ENCODE data around the gene CENPH. TPM values are rescaled to one million over a fixed set of nuclear protein-coding genes. Genes with fewer than 3 reads are reported as not detected.
A peak's percentile ranks its signal among the peaks of the same experiment; 100 is the strongest.

The CENPH gene
- total and polyA plus RNA-seq, 2 experiments from 2014 or later: 11.0 to 14.7 TPM

GRCh38 chr5:69206528-69207190, 17.3 kb downstream of the CENPH start:
- H3K4me1 ChIP-seq (ENCODE audit: insufficient read depth): peaks cover 19% of the 10 kb centered on the region
- in situ Hi-C loops (cut with MboI): no loop called here
- no peak overlapping the region for H3K4me3 ChIP-seq
- no peak overlapping the region for H3K9ac ChIP-seq
- H3K9me3 ChIP-seq (ENCODE audit: low read depth): no peaks in the 10 kb centered on the region
- H4K20me1 ChIP-seq (ENCODE audit: insufficient read depth): no peaks in the 10 kb centered on the region
- no peak overlapping the region for H3K27ac ChIP-seq
- TF ChIP-seq EZH2 (IDR thresholded peaks at IDR 0.05; ENCODE audit: insufficient read depth, poor library complexity, severe bottlenecking): no peak
- no peak for TF ChIP-seq EZH2phosphoT487 (IDR thresholded peaks at IDR 0.05; ENCODE audit: insufficient read depth, low read depth)
- H3F3A ChIP-seq (ENCODE audit: insufficient read depth): 0 out of 2 replicates have a peak, but pooled peaks cover 5% of the 10 kb centered on the region
- WGBS, 2 experiments (ENCODE audit: low coverage in 1 of 2, low lambda C conversion rate in 2 of 2, missing lambda C conversion rate in 2 of 2): 96 to 97% methylated on average over 5 of the region's 5 CpGs
- no peak overlapping the region for H2AFZ ChIP-seq
- no peaks in the 10 kb centered on the region for H3K36me3 ChIP-seq (ENCODE audit: low read depth)
- no peaks in the 10 kb centered on the region for H3K79me2 ChIP-seq (ENCODE audit: insufficient read depth)
- no peaks in the 10 kb centered on the region for H3K27me3 ChIP-seq (replicated peaks; ENCODE audit: insufficient read depth)
- no peaks in the 10 kb centered on the region for H3K9me2 ChIP-seq (ENCODE audit: insufficient read depth)
- peak; percentile 6 for DNase-seq
- H3K4me2 ChIP-seq (ENCODE audit: unreplicated experiment): no peak overlapping the region

- H3K27me3 ChIP-seq (replicated peaks; ENCODE audit: insufficient read depth): no peaks in the 10 kb centered on the region
- H3K27ac ChIP-seq: no peak overlapping the region
- H3K36me3 ChIP-seq (ENCODE audit: low read depth): no peaks in the 10 kb centered on the region
- H2AFZ ChIP-seq: peak overlapping the region; percentile 57; the same call in 1 of the 2 replicates
- no peak overlapping the region for H3K9ac ChIP-seq
- H3F3A ChIP-seq (ENCODE audit: insufficient read depth): 0 out of 2 replicates have a peak, but pooled peaks cover 7% of the 10 kb centered on the region
- 43 to 46% methylated on average over 2 of the region's 2 CpGs for WGBS, 2 experiments (ENCODE audit: low coverage in 1 of 2, low lambda C conversion rate in 2 of 2, missing lambda C conversion rate in 2 of 2)
- no peak overlapping the region for H3K4me3 ChIP-seq
- no peaks in the 10 kb centered on the region for H3K79me2 ChIP-seq (ENCODE audit: insufficient read depth)
- H4K20me1 ChIP-seq (ENCODE audit: insufficient read depth): no peaks in the 10 kb centered on the region
- no peak overlapping the region for H3K4me2 ChIP-seq (ENCODE audit: unreplicated experiment)
- H3K9me2 ChIP-seq (ENCODE audit: insufficient read depth): no peaks in the 10 kb centered on the region
- in situ Hi-C loops (cut with MboI): no loop called here
- no peak for TF ChIP-seq EZH2phosphoT487 (IDR thresholded peaks at IDR 0.05; ENCODE audit: insufficient read depth, low read depth)
- no peak for TF ChIP-seq EZH2 (IDR thresholded peaks at IDR 0.05; ENCODE audit: insufficient read depth, poor library complexity, severe bottlenecking)
- H3K9me3 ChIP-seq (ENCODE audit: low read depth): no peaks in the 10 kb centered on the region
- DNase-seq: peak; percentile 17
- peaks cover 21% of the 10 kb centered on the region for H3K4me1 ChIP-seq (ENCODE audit: insufficient read depth)
Measured at GRCh38 chr5:69209602-69210001, 20.2 kb downstream of the CENPH start.

DNA sequence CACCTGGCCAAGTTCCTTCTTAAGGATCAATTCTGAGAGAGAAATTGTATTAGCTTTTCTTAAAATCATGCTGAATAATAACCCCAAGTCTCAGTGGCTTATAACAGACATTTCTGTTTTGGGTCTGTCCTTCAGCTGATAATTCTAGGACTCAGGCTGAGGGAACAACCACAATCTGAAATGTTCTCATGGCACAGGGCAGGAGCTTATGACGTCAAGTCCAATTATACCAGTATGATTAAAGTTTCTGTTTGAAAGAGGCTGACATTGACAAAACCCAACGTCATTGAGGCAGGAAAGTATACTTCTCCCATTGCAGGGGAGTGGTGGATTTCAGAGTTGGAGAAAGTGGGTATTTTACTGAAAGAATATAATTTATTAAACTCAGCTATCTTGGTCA, 21.8 kb downstream of the CENPH start:
- no peak for DNase-seq

GRCh38 chr5:69212022-69212421, 22.6 kb downstream of the CENPH start:
- TF ChIP-seq EZH2 (IDR thresholded peaks at IDR 0.05; ENCODE audit: insufficient read depth, poor library complexity, severe bottlenecking) (no peak), EZH2phosphoT487 (IDR thresholded peaks at IDR 0.05; ENCODE audit: insufficient read depth, low read depth) (no peak)
- H3F3A ChIP-seq (ENCODE audit: insufficient read depth): 0 out of 2 replicates have a peak, but pooled peaks cover 9% of the 10 kb centered on the region
- WGBS, 2 experiments (ENCODE audit: low coverage in 1 of 2, low lambda C conversion rate in 2 of 2, missing lambda C conversion rate in 2 of 2): 90 to 97% methylated on average over 2 of the region's 2 CpGs

More for the DNA sequence above, 21.8 kb downstream of the CENPH start:
- Histone ChIP-seq H3K9me3 (ENCODE audit: low read depth) (no peaks in the 10 kb centered on the region), H3K9me2 (ENCODE audit: insufficient read depth) (no peaks in the 10 kb centered on the region), H2AFZ (no peak overlapping the region), H3K4me2 (ENCODE audit: unreplicated experiment) (no peak overlapping the region), H3K4me1 (ENCODE audit: insufficient read depth) (peaks cover 21% of the 10 kb centered on the region), H3K27me3 (replicated peaks; ENCODE audit: insufficient read depth) (no peaks in the 10 kb centered on the region), H3K36me3 (ENCODE audit: low read depth) (no peaks in the 10 kb centered on the region), H4K20me1 (ENCODE audit: insufficient read depth) (no peaks in the 10 kb centered on the region), H3K79me2 (ENCODE audit: insufficient read depth) (no peaks in the 10 kb centered on the region), H3K9ac (no peak overlapping the region), H3K27ac (no peak overlapping the region), H3F3A (ENCODE audit: insufficient read depth) (0 out of 2 replicates have a peak, but pooled peaks cover 7% of the 10 kb centered on the region), H3K4me3 (no peak overlapping the region)
- WGBS, 2 experiments (ENCODE audit: low coverage in 1 of 2, low lambda C conversion rate in 2 of 2, missing lambda C conversion rate in 2 of 2): 96 to 99% methylated on average over 2 of the region's 2 CpGs
- in situ Hi-C loops (cut with MboI): no loop called here
- no peak for TF ChIP-seq EZH2 (IDR thresholded peaks at IDR 0.05; ENCODE audit: insufficient read depth, poor library complexity, severe bottlenecking)
- no peak for TF ChIP-seq EZH2phosphoT487 (IDR thresholded peaks at IDR 0.05; ENCODE audit: insufficient read depth, low read depth)

More at GRCh38 chr5:69212022-69212421, 22.6 kb downstream of the CENPH start:
- no peak overlapping the region for H3K27ac ChIP-seq
- no peaks in the 10 kb centered on the region for H3K79me2 ChIP-seq (ENCODE audit: insufficient read depth)
- no peak for DNase-seq
- H3K9ac ChIP-seq: no peak overlapping the region
- no peaks in the 10 kb centered on the region for H3K9me3 ChIP-seq (ENCODE audit: low read depth)
- H3K36me3 ChIP-seq (ENCODE audit: low read depth): no peaks in the 10 kb centered on the region
- peaks cover 15% of the 10 kb centered on the region for H3K4me1 ChIP-seq (ENCODE audit: insufficient read depth)
- H3K27me3 ChIP-seq (replicated peaks; ENCODE audit: insufficient read depth): no peaks in the 10 kb centered on the region
- H3K4me3 ChIP-seq: no peak overlapping the region
- no peak overlapping the region for H2AFZ ChIP-seq
- no peaks in the 10 kb centered on the region for H3K9me2 ChIP-seq (ENCODE audit: insufficient read depth)
- in situ Hi-C loops (cut with MboI): no loop called here
- H3K4me2 ChIP-seq (ENCODE audit: unreplicated experiment): no peak overlapping the region
- H4K20me1 ChIP-seq (ENCODE audit: insufficient read depth): no peaks in the 10 kb centered on the region
